NCI-H146 treated with DMSO at 0.1 percent for 48 hours (cell line): ENCODE results near the gene SRSF5.
A peak's percentile ranks its signal among the peaks of the same experiment; 100 is the strongest.
"Not testable (repeated sequence)": the region's sequence is repeated elsewhere in the genome, so short reads cannot be mapped to it uniquely, and the experiment has no call there.

Experiments
- DNase-seq: peaks from one replicate; lab custom pipeline; 2025; ENCODE audit not compliant: unreplicated experiment; lab: John Stamatoyannopoulos, UW

Gene SRSF5

DNA sequence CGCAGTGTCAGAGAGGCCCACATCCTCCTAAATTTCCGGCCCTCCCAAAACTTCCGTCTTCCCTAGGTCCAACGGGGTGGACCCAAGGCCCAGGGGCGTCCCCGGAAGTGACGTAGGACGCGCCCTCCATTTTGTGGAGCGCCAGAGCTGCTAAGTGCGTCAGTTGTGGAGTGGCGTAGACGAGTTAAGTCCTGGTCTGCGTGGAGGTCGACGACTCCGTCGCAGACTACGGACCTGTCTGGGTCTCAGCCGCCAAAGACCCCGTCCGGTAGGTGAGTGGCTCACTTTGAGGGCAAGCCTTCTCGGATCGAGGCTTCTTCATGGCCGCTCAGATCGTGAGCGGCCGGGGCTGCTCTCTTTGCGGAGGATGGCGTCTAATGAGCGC, at the start of gene SRSF5:
SRSF5 (plus strand) TSS at position 159 of the 385 bp plus-strand sequence. CDS start 1,015 bp downstream, outside the sequence.
- DNase-seq, result peak; percentile 84

DNA sequence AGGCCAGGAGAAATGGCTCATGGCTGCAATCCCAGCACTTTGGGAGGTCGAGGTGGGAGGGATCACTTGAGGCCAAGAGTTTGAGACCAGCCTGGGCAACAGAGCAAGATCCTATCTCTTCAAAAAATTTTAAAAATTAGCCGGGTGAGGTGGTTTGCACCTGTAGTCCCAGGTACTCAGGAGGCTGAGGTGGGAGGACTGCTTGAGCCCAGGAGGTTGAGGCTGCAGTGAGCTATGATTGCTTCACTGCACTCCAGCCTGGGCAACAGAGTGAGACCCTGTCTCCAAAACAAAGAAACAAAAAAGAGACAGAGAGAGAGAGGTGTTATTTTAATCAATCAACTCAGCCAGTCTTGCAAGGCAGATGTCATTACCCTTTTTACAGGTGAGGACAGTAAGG, 48.3 kb upstream of the SRSF5 start:
- not testable (repeated sequence) for DNase-seq

DNA sequence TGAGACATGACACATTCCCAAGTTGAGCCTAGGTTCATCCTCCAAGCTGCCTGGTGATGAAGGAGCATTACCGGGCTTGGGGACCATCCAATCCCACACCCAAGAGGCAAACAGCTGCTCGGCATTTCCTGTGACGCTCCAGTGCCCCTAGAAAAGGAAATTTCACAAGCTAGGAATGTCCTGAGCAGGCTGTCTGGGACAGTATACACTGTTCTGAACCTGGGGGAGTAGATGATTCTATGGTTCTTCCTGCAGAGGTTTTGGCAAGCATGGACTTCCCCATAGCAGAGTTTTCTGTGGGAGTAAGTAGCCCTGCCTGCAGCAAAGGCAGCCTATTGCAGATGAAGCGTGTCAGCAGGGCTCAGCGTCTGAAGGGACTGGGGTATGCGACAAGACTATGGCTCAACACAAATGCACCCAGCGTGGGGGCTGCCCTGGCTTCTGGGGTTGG, 47.4 kb upstream of the SRSF5 start:
- no peak for DNase-seq

DNA sequence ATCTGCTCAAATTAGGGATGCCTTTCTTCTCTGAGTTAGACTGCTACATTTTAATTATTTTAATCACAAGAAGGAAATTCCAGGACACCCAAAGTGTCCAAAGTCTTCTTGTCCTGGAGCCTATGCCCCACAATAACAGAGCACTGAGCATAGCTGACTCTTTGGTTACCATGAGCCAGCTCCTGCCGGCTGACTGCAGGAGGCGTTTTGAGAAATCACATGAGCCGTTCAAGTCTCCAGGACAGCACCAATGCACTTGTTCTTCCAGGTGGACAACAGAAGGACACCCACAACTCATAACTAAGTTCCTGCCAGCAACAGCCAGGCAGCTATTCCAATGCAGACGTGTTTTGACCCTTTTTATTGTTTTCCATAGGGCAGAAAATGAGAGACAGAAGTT, 46.0 kb upstream of the SRSF5 start:
- no peak for DNase-seq

DNA sequence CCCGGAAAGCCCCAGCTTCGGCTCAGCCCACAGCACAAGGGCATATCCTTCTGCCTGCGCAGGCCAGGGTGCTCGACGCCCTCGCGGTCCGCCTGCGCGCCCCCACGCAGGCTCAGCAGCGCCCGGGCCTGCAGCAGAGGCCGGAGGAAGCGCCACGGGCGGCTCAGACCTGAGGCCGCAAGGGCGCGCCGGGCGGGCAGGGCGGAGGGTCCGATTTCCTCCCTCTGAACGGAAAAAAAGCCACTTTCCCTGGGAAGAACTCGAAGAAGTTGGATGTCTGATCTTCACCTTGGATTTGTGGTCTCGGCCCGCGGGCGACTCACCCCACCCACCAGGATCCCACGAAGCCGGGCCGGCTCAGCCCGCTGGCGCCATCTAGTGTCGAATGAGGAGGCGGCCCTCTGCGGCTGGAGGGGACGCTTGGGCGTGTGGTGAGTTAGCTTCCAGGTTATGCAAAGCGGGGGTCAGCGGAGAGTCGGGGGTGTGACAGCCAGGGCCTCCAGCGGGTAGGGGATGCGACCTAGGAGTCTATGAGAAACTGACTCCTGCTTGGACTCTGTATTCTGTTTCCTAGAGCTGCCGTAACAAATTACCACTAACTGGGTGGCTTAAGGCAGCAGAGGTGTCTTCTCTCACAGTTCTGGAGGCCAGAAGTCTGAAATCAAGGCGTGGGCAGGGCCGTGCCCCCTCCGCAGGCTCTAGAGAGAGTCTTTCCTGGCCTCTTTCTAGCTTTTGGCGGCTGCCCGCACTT, 40.0 kb upstream of the SRSF5 start:
- DNase-seq, result peak; percentile 34

DNA sequence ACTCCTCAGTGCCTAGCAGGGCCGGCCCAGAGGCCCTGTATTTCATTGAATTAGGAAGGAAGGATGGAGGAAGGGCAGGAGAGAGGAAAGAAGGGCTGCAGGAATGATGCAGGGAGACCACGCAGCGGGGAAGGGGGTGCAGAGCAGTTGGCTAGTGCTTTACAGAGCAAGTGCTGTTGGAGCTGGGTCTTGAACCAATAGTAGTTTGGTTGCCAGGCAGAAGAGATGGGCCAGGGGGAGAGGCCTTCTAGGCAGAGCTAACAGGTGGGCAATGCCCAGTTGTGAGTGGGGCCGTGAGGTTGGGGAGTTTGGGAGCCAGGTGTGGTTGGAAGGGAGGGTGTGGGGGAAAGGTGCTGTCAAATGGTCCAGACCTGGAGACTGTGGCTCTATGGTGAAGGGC, 39.1 kb upstream of the SRSF5 start:
- DNase-seq, result no peak

DNA sequence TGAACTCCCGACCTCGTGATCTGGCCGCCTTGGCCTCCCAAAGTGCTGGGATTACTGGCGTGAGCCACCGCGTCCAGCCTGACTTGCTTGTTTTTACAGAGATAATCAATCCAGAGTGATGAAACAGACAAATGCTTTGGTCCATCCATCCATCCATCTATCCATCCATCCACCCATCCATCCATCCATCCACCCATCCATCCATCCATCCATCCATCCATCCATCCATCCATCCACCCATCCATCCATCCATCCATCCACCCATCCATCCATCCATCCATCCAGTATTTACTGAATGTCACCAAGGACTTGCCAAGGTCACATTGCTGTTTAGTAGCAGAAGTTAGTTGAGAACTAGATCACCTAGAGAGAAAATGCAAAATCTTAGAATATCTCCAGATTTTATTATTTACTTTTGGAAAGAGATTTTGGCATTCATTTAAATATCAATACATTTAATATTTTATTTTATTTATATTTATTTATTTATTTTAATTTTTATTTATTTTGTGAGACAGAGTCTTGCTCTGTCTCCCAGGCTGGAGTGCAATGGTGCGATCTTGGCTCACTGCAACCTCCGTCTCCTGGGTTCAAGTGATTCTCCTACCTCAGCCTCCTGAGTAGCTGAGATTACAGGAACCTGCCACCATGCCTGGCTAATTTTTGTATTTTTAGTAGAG, 34.9 kb upstream of the SRSF5 start:
- DNase-seq, result not testable (repeated sequence)

DNA sequence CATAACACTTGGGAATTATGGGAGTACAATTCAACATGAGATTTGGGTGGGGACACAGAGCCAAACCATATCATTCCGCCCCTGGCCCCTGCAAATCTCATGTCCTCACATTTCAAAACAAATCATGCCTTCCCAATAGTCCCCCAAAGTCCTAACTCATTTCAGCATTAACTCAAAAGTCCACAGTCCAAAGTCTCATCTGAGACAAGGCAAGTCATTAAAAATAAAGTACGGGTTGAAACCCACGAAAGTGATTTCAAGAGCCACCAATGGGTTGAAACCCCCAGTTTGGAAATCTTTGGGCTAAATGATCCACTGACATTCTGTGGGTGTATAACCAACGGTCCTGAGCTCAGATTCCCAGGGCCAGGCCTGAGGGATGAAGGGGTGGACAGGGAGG, 30.5 kb upstream of the SRSF5 start:
- not testable (repeated sequence) for DNase-seq

DNA sequence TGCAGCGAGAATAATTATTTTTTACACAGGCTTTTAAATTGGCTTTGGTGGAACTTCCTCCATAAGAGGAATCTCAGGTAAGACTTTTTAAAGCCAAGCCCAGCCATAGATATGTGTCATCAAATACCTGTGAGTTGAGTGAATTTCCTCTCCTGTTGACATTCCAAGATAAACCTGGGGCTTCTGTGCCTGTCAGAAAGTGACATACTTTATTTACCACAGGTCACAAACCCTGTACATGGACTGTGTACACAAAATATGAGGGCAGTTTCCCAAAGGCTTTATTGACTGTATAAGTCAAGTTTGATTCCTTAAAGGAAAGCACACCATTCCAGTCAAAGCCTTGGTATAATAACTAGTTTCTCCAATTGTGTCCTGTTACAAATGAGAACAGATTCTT, 25.9 kb upstream of the SRSF5 start:
- DNase-seq, result no peak

DNA sequence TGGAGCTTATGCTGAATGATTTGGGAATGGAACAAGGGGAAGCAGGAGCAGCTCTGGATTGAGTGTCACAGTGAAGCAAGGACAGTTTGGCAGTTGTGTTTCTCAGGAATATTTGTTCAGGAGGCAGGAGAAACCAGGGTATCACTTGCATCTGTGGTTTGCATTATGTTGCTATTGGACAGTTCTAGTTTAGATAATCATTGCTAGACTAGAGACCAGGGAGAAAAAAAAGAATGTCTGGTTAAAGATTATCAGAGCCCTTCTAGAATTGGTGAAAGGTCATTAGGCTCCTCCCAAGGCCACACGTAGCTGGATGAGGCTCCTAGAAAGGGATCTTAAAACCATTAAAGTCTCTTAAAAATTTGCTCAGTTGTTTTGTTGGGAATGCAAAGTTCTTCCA, 17.0 kb upstream of the SRSF5 start:
- no peak for DNase-seq

DNA sequence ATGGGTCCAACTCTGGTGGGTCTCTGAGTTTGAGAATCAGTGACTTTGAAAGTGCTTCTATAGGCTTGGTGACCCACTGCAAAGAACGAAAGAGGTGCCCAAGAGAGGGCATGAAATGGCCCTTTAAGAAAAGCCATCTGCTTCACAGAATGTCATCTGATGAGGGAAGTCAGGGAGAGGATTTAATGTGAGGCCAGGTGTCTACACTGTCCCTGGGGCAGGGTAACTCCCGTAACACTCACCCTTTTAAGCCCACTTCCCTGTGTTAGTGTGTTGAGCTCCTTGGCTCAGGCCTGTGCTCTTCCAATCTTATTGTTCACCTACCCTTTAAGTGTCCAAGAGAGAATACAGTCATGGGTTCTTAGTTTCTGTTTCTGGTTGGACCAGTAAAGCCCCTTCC, 16.4 kb upstream of the SRSF5 start:
- peak; percentile 87 for DNase-seq

DNA sequence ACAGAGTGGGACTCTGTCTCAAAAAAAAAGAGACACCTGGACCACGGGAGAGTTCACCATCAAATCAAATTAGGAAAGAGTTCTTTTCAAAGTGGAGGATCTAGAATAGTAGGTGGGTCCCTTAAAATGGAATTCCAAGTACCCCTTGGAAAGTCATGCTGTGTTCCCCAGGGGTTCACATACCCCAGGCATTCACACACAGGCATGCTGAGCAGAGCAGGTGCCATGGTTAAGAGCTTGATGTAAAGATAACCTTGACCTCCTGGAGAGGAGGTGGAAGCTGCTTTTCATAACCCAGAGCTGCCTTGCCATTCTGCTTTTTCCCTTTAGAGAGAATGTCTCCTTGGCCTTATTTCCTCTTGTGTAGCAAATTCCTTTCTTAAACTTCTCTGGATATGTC, 14.2 kb upstream of the SRSF5 start:
- DNase-seq, result no peak

DNA sequence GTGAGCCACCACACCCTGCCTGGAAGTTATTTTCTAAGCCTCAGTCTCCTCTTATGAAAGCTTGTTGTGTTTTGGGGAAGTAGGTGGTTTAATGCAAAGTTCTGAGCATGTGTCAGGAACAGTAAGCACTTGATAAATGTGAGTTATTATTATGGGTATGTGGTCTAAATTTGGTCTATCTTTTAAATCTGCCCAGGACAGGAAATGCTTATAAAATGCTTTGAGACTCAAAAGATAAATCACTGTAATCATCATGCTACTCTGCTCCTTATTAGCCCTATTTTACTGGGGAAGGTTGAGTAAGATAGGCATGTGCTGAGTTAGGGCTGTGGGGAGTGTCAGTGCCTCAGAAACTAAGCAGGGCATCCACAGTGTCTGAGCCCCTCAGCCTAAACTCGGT, 13.1 kb upstream of the SRSF5 start:
- no peak for DNase-seq

DNA sequence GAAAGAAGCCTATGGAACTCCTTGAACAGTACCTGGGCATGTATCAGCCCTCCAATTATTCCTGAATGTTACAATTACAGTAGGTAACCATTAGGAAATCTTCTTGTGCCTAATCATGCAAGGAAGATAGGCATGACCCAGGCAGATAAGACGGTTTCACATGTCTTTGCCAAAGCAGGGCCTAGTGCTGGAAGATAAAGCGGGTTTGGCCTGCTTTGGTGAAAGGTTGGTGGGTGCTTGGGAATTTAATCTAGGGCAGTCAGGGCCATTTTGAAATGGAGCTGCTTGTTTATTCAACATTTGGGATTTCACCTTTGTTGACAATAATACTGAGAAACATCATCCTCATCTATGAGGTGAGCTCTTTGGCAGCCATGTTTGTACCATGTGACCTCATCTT, 12.5 kb upstream of the SRSF5 start:
- no peak for DNase-seq

DNA sequence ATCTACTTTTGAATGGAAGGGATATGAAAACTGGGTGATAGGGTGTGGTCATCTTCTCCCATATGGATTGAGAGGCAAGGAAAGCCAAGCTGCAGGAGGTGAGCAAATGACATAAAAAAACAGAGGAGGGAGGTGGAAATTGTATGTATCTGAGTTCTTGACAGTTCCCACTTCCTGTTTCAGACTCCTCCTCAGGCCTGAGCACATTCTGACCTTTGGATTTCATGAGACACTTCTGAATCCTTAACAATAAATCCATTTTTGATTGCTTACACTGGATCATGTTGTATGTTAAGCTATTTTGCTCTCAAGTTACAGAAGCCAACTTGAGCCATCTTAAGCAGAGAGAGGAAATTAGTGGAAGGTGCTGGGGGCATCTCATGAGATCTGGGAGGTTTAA, 11.6 kb upstream of the SRSF5 start:
- DNase-seq, result no peak

DNA sequence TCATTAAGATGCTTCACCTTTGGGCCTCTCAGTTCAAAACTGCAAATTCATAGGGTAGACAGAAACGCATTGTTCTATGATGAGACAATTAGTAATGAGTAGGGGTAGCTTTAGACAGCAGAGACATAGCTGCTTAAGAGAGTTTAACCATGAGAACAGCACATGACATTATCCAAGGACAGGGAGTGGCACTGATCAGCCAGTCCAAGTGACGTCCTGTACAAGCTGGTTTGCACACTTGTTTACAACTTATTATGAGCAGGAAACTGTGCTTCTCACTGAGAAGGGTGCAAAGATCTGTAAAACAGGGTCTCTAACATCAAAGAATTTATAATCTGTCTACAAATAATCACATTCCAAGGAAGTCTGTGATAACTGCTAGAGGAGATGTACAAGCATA, 11.2 kb upstream of the SRSF5 start:
- no peak for DNase-seq

DNA sequence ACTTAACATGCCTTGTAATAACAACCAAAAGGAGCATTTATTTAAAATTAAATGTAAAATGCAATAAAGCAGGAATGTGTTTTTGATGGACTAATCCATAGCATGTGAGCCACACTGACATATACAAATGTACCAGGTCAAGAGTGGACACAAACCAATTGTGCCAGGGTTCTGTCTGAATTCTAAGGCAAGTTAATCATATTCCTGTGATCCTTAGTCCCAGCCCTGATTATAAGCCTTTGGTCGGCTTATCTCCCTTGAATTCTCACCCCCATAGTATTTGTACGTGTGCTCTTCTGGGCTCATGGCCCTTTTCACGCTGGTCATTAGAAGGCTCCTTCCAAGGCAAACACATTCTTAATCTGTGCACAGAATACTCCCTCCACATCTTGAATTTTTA, 10.6 kb upstream of the SRSF5 start:
- DNase-seq, result no peak

DNA sequence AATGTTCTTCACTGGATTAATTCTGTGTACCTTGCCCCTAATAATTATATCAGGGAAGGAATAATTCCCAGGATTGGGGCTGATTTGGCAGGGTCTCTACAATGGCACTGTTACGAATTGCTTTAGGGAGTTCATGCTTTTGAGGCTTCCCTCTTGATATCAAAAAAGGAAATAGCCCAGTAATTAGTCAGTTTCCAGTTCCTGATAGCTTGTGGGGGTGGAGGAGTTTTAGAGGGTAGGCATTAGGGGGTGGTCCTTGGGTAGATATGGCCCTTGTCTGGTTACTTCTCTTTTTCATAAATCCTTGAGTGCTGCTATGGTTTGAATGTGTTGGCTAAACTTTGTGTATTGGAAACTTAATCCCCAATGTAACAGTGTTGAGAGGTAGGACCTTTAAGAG, 6.1 kb upstream of the SRSF5 start:
- DNase-seq, result no peak

DNA sequence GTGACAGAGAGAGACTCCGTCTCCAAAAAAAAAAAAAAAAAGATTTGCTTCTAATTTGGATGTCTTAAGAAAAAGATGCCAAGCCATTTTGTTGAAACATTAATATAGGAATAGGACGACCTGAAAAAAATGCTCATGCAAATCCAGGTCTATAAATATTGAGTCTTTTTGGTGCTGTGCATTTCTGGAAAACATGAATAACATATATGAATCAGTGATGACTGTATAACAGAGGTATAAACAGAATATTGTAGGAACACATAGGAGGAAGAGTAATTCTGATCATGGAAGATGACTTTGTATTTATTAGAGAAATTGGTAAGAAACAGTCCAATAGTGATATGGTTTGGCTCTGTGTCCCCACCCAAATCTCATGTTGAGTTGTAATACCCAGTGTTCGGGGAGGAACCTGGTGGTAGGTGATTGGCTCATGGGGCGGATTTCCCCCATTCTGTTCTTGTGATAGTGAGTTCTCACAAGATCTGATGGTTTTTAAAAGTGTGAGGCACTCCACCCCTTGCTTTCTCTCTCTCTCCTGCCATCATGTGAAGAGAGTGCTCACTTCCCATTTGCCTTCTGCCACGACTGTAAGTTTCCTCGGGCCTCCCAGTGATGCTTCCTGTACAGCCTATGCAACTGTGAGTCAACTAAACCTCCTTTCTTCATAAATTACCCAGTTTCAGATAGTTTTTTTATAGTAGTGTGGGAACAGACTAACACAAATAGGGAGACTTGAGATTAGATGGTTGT, 3.0 kb upstream of the SRSF5 start:
- DNase-seq, result no peak

DNA sequence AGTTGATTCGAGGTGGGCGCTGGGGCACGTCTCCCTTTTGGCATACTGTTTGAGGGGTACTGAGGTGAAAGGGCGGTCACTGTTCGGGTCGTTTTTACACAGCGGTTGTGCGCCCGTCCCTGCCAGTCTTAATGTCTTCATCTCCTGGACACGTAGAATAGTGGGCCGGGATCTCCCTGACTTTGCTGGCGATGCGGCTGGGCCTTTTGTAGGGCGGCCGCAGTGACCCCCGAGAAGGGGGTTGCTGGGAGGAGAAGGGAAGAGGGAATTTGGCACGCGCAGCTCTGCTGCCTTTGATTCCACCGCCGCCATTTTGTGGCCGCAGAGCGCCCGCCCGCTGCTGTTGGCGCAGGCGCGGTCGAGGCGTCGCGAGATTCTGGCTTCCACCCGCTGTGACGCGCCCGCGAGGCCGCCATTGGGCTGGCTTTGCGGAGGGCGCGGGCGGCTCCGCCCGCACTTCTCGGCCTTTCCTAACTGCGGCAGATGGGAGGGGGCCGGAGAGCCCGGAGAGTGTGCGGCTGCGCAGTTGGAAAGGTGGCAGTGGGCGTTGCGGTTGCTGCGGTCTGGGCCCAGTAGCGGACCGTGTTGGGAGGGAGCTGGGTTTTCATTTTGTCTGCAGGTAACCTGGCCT, 542 bp downstream of the SRSF5 start:
- peak; percentile 73 for DNase-seq

DNA sequence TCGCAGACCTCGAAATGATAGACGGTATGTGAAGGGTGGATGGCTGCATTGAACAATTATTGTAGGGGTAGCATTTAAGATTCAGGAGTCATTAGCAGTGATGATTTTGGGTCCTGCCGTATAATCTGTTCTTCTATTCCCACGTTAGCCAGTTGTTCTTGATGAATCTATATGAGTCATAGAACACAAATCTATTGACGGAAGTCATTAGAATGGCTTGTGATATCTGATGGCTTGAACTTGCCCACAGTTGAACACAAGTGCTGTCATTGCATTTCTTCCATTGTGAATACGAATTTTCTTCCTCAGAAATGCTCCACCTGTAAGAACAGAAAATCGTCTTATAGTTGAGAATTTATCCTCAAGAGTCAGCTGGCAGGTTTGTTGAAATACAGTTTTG, 1.9 kb downstream of the SRSF5 start:
- no peak for DNase-seq

DNA sequence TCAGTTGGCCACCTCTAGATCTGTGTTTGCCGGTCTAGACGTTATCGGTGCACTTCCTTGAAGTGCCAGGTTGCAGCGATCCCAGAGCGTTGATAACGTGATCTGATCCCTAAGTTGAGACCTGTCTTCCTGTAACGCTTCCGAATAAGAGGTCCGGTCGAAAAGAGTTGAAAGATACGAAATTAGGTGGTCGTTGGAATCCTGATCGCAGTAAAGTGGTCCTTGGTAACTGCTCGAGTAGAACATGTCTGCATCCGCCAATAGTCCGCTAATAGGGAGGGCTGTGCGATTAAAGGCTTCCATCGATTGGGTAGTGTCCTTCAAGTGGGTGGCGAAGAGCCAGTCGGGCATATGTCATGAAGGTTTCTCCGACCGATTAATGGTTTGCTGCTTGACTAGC, 2.7 kb downstream of the SRSF5 start:
- no peak for DNase-seq
